HG03025 (cell line): ENCODE results near the gene SEH1L.
"Not testable (repeated sequence)": the region's sequence is repeated elsewhere in the genome, so short reads cannot be mapped to it uniquely, and the experiment has no call there.

Source experiments
- ATAC-seq: cut with Tn5 transposase; IDR thresholded peaks from one replicate; pipeline ENCODE4 v1.9.1; 2021; ENCODE audit warnings: mild to moderate bottlenecking, moderate library complexity; ENCODE audit not compliant: unreplicated experiment, low FRiP score

SEH1L gene

GRCh38 chr18:12993439-12993838 lies 45.6 kb downstream of the SEH1L start:
- no peak for ATAC-seq

DNA sequence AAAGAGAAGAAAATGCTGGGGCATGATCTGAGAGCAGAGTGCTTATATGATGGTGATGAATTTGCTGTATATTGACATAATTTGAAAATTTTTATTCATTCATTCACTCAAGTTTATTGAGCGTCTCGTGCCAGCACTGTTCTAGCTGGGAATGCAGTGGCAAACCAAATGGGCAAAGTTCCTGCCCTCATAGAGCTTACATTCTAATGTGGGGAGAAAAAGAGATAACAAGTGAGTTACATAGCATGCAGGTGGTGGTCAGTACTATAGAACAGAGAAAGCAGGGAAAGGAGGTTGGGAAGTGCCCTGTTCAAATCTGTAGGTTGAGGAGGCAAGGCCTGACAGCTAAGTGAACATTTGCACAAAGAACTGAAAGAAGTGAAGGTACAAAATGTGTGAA lies 47.6 kb downstream of the SEH1L start:
- ATAC-seq, result no peak

DNA sequence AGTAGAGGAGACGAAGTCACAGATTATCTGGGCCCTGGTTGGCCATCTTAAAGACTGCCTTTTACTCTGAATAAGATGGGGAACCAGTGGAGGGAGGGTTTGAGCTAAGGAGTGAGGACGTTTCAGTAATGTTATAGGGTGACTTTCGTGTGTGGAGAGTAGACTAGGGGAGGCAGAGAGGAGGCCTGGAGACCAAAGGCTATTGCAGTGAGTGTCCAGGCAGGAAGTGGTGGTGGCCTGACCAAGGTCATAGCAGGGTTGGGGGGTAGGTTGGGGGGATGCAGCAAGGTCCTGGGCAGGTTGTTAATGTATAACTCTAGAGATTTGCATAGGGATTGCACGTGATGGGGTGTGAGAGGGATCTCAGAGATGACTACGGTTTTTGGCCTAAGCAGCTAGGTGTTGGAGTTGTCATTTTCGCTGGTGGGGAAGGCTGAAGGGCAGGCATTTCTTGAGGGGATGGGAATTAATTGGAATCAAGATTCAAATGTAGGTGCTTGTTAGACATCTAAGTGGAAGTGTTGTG lies 48.2 kb downstream of the SEH1L start:
- no peak for ATAC-seq

DNA sequence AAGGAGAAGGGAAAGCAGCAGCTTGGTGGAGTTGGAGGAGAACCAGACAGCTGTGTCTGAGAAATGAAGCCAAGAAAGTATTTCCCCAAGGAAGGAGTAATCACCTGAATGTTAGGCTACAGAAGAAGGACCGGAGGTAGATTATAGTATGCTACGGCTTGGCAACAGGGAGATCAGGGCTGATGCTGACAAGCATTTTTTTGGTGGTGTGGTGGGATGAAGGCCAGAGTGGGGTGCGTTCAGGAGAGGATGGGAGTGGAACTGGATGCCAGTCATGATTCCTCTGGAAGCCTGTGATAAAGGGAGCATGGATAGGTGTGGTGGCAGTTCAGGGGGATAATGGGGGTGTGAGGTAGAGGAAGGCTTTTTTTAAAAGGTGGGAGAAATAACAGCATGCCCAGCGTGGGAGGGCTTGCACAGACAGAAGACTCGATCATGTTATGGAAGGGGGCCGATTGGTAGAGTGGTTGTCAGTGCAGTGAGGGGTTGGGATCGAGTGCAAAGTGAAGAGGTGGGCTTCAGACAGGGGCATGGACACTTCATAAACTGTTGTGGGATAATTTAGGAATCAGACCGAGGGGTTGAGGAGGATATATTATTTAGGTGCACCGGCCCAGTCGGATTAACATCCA lies 49.0 kb downstream of the SEH1L start:
- no peak for ATAC-seq

- not testable (repeated sequence) for ATAC-seq
Observed at GRCh38 chr18:12997330-12997729, 49.5 kb downstream of the SEH1L start.

DNA sequence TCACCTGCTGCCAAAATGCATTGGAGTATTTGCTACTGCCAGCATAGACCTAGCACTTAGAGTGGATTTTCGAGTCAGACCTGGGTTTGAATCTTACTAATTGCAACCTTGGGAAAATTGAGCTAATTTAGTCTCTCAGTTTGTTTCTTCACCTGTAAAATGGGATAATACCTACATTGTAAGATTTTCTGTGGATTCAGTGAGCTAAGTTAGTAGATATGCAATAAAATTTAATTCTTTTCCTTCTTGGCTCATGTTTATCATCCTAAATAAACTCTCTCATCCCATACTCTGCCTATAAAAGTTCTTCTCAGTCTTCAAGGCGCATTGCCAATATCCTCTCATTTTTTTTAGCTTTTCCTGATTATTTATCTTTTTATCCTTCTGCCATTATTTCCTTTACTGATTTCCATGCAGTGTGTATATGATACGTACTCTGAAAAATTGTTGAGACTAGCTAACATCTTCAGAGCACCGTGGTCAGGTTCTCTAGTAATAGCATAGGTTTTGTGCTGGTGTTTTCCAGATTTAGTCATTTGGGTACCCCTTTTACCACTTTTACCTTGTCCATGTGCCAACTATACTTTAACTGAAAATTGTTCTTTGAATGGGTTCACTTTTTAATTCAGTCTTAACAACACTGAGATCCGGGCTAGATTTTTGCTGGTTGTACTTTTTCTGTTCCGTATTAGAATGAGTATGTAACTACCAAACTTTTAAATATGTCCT lies 50.7 kb downstream of the SEH1L start:
- ATAC-seq, result no peak

- no peak for ATAC-seq
Observed at GRCh38 chr18:13003466-13003896, 55.7 kb downstream of the SEH1L start.

DNA sequence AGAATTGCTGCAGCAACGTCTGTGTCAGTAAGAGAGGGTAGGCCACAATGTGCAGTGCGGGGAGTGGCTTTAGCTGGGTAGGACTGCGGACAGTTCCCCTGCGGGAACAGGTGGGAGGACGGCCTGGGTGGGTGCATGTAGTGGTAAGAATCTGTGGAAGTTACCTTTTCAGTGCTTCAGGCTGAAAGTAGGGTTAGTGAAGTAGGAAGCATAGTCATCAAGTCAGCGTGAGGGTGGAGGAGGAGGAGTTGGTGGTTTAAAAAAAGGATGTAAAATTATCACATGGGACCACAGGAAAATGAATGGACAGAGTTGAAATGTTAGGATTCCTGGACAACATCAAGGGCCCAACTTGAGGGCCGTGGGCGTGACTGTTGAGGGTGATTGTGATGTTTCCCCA lies 56.6 kb downstream of the SEH1L start:
- ATAC-seq, result no peak

- ATAC-seq, result no peak
Observed at GRCh38 chr18:13005289-13005688, 57.5 kb downstream of the SEH1L start.

DNA sequence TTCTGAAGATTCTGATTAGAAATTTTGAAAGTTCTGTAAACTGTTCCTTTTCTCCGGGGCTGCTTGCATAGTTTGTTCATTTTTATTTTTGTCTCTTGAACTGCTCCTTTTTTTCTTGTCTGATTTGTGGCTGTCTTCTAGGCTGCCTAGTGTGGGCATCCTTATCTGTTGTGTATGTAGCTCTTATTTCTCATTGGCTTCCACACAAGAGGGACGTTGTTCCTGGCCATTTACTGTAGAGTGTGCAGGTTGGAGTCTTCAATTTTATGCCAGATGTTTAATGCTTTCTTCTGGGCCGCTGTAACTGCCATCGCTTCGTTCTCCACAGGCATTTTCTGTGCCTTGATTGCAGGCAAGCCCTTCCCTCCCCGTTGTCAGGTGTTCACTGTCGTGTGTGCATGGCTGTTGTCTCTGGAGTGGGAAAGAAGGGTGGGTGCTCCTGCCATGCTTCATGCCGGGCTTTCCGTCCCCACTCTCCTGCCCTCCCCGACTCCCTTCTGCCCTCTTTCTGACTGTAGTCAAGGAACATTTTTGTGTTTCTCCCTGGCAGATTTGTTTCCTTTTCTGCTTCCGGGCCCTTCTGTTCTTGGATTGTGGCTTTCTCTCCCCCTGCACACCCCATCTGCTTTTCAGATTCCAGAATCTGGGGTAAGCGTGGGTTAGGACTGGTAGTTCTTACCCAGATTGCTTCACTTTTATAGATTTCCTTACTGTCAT lies 58.9 kb downstream of the SEH1L start:
- no peak for ATAC-seq

GRCh38 chr18:13007248-13007560 lies 59.4 kb downstream of the SEH1L start:
- no peak for ATAC-seq

DNA sequence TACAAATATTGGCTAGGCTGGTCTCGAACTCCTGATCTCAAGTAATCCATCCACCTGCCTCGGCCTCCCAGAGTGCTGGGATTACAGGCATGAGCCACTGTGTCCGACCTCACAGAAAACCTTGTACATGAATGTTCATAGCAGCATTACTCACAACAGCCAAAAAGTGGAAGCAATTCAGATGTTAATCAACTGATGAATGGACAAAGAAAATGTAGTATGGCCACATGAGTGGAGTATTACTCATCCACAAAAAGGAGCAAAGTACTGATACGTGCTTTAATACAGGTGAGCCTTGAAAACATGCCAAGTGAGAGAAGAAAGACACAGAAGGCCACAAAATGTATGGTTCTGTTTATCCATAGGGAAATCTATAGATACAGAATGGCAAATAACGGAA lies 63.9 kb downstream of the SEH1L start:
- ATAC-seq, result no peak

GRCh38 chr18:13014232-13014631 lies 66.4 kb downstream of the SEH1L start:
- ATAC-seq, result no peak

GRCh38 chr18:13014818-13015217 lies 67.0 kb downstream of the SEH1L start:
- ATAC-seq, result no peak

GRCh38 chr18:13017247-13017875 lies 69.5 kb downstream of the SEH1L start:
- ATAC-seq, result no peak

GRCh38 chr18:13018374-13018773 lies 70.6 kb downstream of the SEH1L start:
- ATAC-seq, result no peak

GRCh38 chr18:13019301-13019700 lies 71.5 kb downstream of the SEH1L start:
- no peak for ATAC-seq

DNA sequence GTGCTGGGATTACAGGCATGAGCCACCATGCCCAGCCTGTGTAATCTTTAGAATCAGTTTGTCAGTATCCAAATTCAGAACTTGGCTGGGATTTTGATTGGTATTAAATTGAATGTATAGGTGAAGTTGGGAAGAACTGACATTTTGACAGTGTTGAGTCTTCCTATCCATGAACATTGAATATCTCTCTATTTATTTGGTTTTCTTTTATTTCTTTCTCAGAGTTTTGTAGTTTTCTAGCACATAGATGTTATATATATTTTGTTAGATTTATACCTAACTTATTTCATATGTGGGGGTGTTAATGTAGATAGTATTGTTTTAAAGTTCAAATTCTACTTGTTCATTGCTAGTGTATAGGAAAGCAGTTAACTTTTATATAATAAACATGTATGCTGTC lies 74.8 kb downstream of the SEH1L start:
- no peak for ATAC-seq

- ATAC-seq, result no peak
Observed at GRCh38 chr18:13025233-13025632, 77.4 kb downstream of the SEH1L start.

DNA sequence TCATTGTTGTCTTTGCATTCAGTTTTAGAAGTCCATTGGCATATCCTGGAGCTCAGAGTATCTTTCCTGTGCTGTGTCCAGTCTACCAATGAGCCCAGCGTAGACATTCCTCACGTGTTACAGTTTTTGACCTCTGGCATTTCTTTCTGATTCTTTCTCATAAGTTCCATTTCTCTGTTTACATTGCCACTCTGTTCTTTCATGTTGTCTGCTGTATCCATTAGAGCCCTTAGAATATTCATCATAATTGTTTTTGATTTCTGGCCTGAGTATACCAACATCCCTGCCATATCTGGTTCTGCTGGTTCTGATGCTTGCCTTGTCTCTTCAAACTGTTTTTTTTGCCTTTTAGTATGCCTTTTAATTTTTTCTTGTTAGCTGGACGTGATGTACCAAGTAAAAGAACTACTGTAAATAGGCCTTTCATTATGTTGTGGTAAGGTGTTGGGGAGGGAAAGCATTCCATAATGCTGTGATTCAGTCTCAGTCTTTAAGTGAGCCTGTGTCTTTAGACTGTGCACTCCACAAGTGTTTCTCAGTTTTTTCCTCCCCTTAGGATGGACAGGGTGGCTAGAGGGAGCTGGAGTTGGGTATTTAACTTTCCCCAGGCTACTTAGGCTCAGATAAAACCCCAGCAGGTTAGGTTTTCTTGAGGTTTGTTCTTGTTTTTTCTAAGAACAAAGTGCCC lies 78.9 kb downstream of the SEH1L start:
- no peak for ATAC-seq

DNA sequence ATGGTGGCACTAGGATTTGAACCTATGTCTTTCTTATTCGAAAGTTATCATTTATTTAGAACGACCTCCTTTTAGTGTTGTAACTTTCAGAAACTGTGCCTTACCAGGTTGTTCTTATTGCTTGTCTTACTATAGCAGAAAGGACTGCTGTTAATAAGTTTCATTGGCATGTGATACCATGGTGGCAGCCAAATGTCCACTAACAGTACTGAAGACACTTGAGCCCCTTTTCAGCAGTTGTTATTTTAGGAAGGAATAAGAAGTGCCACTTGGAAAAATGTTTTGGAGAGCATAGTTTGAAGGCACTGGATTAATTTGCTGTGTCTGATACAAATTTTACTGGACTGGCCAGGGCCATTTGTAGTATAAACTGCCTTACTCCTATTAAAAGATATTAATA lies 81.1 kb downstream of the SEH1L start:
- no peak for ATAC-seq
